Suprapubic skin (tissue), 4 donors: ENCODE measurements around the gene DPEP2. TPM values are rescaled to one million over a fixed set of nuclear protein-coding genes. Genes with fewer than 3 reads are reported as not detected.

ENCODE experiments used
- DNase-seq, 2 donors: peaks; one replicate each; pipeline ENCODE4 v3.0.0-alpha.2; 2019; ENCODE audit warnings: low spot score in 2 of 2
- H3K27ac ChIP-seq: fragments of 200-600 bp; sonication (generic); one replicate; pipeline ENCODE4 v1.5.1; 2019
- H3K27me3 ChIP-seq: fragments of 200-600 bp; sonication (generic); one replicate; pipeline ENCODE4 v1.5.1; 2019
- H3K36me3 ChIP-seq: fragments of 200-600 bp; sonication (generic); one replicate; pipeline ENCODE4 v1.5.1; 2019
- H3K4me1 ChIP-seq: fragments of 200-600 bp; sonication (generic); one replicate; pipeline ENCODE4 v1.5.1; 2019
- H3K4me3 ChIP-seq: fragments of 200-600 bp; sonication (generic); one replicate; pipeline ENCODE4 v1.5.1; 2019; ENCODE audit warnings: mild to moderate bottlenecking
- H3K9me3 ChIP-seq: fragments of 200-600 bp; sonication (generic); one replicate; pipeline ENCODE4 v1.5.1; 2019
- CTCF ChIP-seq, 2 donors: fragments of 200-600 bp in 1 of 2; fragments of 450-650 bp in 1 of 2; sonication (generic) in 1 of 2; IDR thresholded peaks; one replicate each; pipeline ENCODE4 v1.5.1; 2016 to 2019; ENCODE audit warnings: antibody characterized with exemption in 2 of 2, mild to moderate bottlenecking in 1 of 2, moderate library complexity in 1 of 2
- EP300 ChIP-seq: sonication (generic); formaldehyde crosslinking; IDR thresholded peaks from one replicate; pipeline ENCODE4 v1.6.1; 2017; ENCODE audit warnings: antibody characterized with exemption
- POLR2A ChIP-seq, 2 donors: fragments of 450-650 bp; IDR thresholded peaks; one replicate each; pipeline ENCODE4 v1.6.1; 2017; ENCODE audit warnings: antibody characterized with exemption in 2 of 2, mild to moderate bottlenecking in 2 of 2, moderate library complexity in 2 of 2
- POLR2AphosphoS5 ChIP-seq, 3 donors: sonication (generic); formaldehyde crosslinking; IDR thresholded peaks; one replicate each; pipeline ENCODE4 v1.6.1; 2017; ENCODE audit warnings: antibody characterized with exemption in 3 of 3
- WGBS: methylation state at CpG from one replicate; pipeline ENCODE4 v1.1.5; 2018; 5-methylcytosine and 5-hydroxymethylcytosine counted together
- total RNA-seq, 4 donors: library from RNA; depleted of rRNA; stranded (reverse); fragments of >200 nt; gene quantifications; one replicate each; pipeline ENCODE4 v1.1.0, GENCODE V29; 2016

The DPEP2 gene
- total RNA-seq, 4 donors from 2014 or later = 0.56 TPM; not detected in 3

GRCh38 chr16:67954421-67955196 lies 44.7 kb downstream of the DPEP2 start:
- DNase-seq = no peak
- TF ChIP-seq CTCF (IDR thresholded peaks at IDR 0.05) (no peak), EP300 (no peak), POLR2AphosphoS5 (IDR thresholded peaks at IDR 0.05) (no peak), POLR2A (IDR thresholded peaks at IDR 0.05) (no peak)
- Histone ChIP-seq H3K36me3 (peaks cover 85% of the 10 kb centered on the region), H3K9me3 (no peaks in the 10 kb centered on the region), H3K27me3 (no peaks in the 10 kb centered on the region), H3K4me3 (no peak overlapping the region), H3K4me1 (peaks cover 18% of the 10 kb centered on the region), H3K27ac (no peak overlapping the region)
- WGBS = 82% methylated on average over 6 of the region's 10 CpGs

GRCh38 chr16:67953641-67954375 lies 45.5 kb downstream of the DPEP2 start:
- H3K36me3 ChIP-seq = peaks cover 84% of the 10 kb centered on the region
- no peaks in the 10 kb centered on the region for H3K9me3 ChIP-seq
- no peak overlapping the region for H3K27ac ChIP-seq
- peaks cover 10% of the 10 kb centered on the region for H3K4me1 ChIP-seq
- 77% methylated on average over 6 of the region's 8 CpGs for WGBS
- DNase-seq = no peak
- H3K27me3 ChIP-seq = no peaks in the 10 kb centered on the region
- TF ChIP-seq POLR2AphosphoS5 (IDR thresholded peaks at IDR 0.05) (no peak), POLR2A (IDR thresholded peaks at IDR 0.05) (no peak), CTCF (IDR thresholded peaks at IDR 0.05) (no peak)
- H3K4me3 ChIP-seq = no peak overlapping the region

- Histone ChIP-seq H3K4me1 (peaks cover 14% of the 10 kb centered on the region), H3K27me3 (no peaks in the 10 kb centered on the region), H3K4me3 (no peak overlapping the region), H3K27ac (no peak overlapping the region), H3K9me3 (no peaks in the 10 kb centered on the region), H3K36me3 (peaks cover 88% of the 10 kb centered on the region)
- TF ChIP-seq POLR2AphosphoS5 (IDR thresholded peaks at IDR 0.05) (no peak), EP300 (no peak), POLR2A (IDR thresholded peaks at IDR 0.05) (no peak), CTCF (IDR thresholded peaks at IDR 0.05) (no peak)
- DNase-seq = no peak
- 80% methylated on average over 1 of the region's 12 CpGs for WGBS
Observed at GRCh38 chr16:67951485-67951884, 47.8 kb downstream of the DPEP2 start.

GRCh38 chr16:67950335-67950843 lies 48.9 kb downstream of the DPEP2 start:
- no peak overlapping the region for H3K27ac ChIP-seq
- H3K4me1 ChIP-seq = peaks cover 18% of the 10 kb centered on the region
- no peak for DNase-seq
- H3K4me3 ChIP-seq = no peak overlapping the region
- WGBS = 83% methylated on average over 15 of the region's 16 CpGs
- no peaks in the 10 kb centered on the region for H3K9me3 ChIP-seq
- no peaks in the 10 kb centered on the region for H3K27me3 ChIP-seq
- TF ChIP-seq CTCF (IDR thresholded peaks at IDR 0.05) (no peak), EP300 (no peak), POLR2AphosphoS5 (IDR thresholded peaks at IDR 0.05) (no peak), POLR2A (IDR thresholded peaks at IDR 0.05) (no peak)
- H3K36me3 ChIP-seq = peaks cover 93% of the 10 kb centered on the region

GRCh38 chr16:67949645-67950044 lies 49.6 kb downstream of the DPEP2 start:
- Histone ChIP-seq H3K27ac (no peak overlapping the region), H3K4me1 (peaks cover 25% of the 10 kb centered on the region), H3K27me3 (no peaks in the 10 kb centered on the region), H3K4me3 (no peak overlapping the region), H3K36me3 (peaks cover 93% of the 10 kb centered on the region), H3K9me3 (no peaks in the 10 kb centered on the region)
- no peak for DNase-seq
- WGBS = 89% methylated on average over 11 of the region's 11 CpGs
- TF ChIP-seq EP300 = no peak
- no peak for TF ChIP-seq POLR2A (IDR thresholded peaks at IDR 0.05)
- TF ChIP-seq POLR2AphosphoS5 (IDR thresholded peaks at IDR 0.05) = no peak
- TF ChIP-seq CTCF (IDR thresholded peaks at IDR 0.05) = no peak
